Activated T-cell treated with anti-CD3 and anti-CD28 coated beads, Interleukin-2, amount 50 U/mL, for 48 hours (primary cell): ENCODE results near the gene CLGN.

Source experiments
- DNase-seq, 2 experiments: peaks; one replicate each; pipeline ENCODE4 v3.0.0-alpha.2; 2020

Gene CLGN

GRCh38 chr4:140373328-140374129, 53.9 kb downstream of the CLGN start, which contains the start of gene SCOC:
TSS of gene SCOC (plus strand) at chr4:140373646. CDS start at chr4:140379171, 5,525 bp downstream.
- peak; percentile 97 for DNase-seq

GRCh38 chr4:140372751-140373327, 54.6 kb downstream of the CLGN start:
- DNase-seq = peak; percentile 26 to 37

- DNase-seq = no peak
These were observed 58.8 kb downstream of the CLGN start for GRCh38 chr4:140368686-140369085.

- no peak for DNase-seq
These were observed 59.7 kb downstream of the CLGN start for GRCh38 chr4:140367738-140368137.

- no peak for DNase-seq
These were observed 63.9 kb downstream of the CLGN start for GRCh38 chr4:140363558-140363957.

GRCh38 chr4:140363051-140363450, 64.4 kb downstream of the CLGN start:
- DNase-seq = no peak

- DNase-seq = no peak
These were observed 66.3 kb downstream of the CLGN start for GRCh38 chr4:140361099-140361498.

GRCh38 chr4:140359562-140360427, 67.7 kb downstream of the CLGN start:
- DNase-seq = peak; percentile 81

GRCh38 chr4:140358281-140358680, 69.2 kb downstream of the CLGN start:
- no peak for DNase-seq

- DNase-seq = no peak
These were observed 69.6 kb downstream of the CLGN start for GRCh38 chr4:140357868-140358267.

GRCh38 chr4:140355288-140355687, 72.2 kb downstream of the CLGN start:
- DNase-seq = no peak

GRCh38 chr4:140353786-140354185, 73.7 kb downstream of the CLGN start:
- DNase-seq = no peak

- DNase-seq = no peak
These were observed 76.1 kb downstream of the CLGN start for GRCh38 chr4:140351093-140352075.

GRCh38 chr4:140349816-140350215, 77.6 kb downstream of the CLGN start:
- no peak for DNase-seq

GRCh38 chr4:140346136-140346535, 81.3 kb downstream of the CLGN start:
- no peak for DNase-seq

- DNase-seq = no peak
These were observed 82.8 kb downstream of the CLGN start for GRCh38 chr4:140344621-140345020.

GRCh38 chr4:140344101-140344500, 83.3 kb downstream of the CLGN start:
- DNase-seq = no peak

- no peak for DNase-seq
These were observed 84.1 kb downstream of the CLGN start for GRCh38 chr4:140343303-140343702.

GRCh38 chr4:140342620-140343019, 84.8 kb downstream of the CLGN start:
- DNase-seq = no peak
